Esophagus muscularis mucosa (tissue), 4 donors: Measurements from ENCODE around the gene MUC4. TPM values are rescaled to one million over a fixed set of nuclear protein-coding genes. Genes with fewer than 3 reads are reported as not detected.

Source experiments
- DNase-seq: peaks from one replicate; pipeline ENCODE4 v3.0.0-alpha.2; 2017; ENCODE audit errors: extremely low spot score
- H3K27ac ChIP-seq, 4 donors: fragments of 200-600 bp; sonication (generic); replicated peaks in 1 of 4; 1 replicate in 3 of 4; 2 replicates in 1 of 4; pipeline ENCODE4 v1.5.1; 2016 to 2019; ENCODE audit warnings: mild to moderate bottlenecking in 1 of 4
- H3K27me3 ChIP-seq, 4 donors: fragments of 200-600 bp; sonication (generic); one replicate each; pipeline versions ENCODE4 v1.5.1 to v1.6.0; 2016 to 2019
- H3K36me3 ChIP-seq, 4 donors: fragments of 200-600 bp; sonication (generic); one replicate each; pipeline ENCODE4 v1.5.1; 2016 to 2019
- H3K4me1 ChIP-seq, 4 donors: fragments of 200-600 bp; sonication (generic); one replicate each; pipeline ENCODE4 v1.5.1; 2016 to 2019
- H3K4me3 ChIP-seq, 4 donors: fragments of 200-600 bp; sonication (generic); 1 replicate in 2 of 4; 2 replicates in 2 of 4; pipeline ENCODE4 v1.5.1; 2016 to 2019; ENCODE audit warnings: mild to moderate bottlenecking in 4 of 4, moderate library complexity in 1 of 4
- H3K9me3 ChIP-seq, 4 donors: fragments of 200-600 bp; sonication (generic); 1 replicate in 3 of 4; 2 replicates in 1 of 4; pipeline ENCODE4 v1.5.1; 2016 to 2019
- CTCF ChIP-seq, 3 experiments: fragments of 200-600 bp in 2 of 3; fragments of 450-650 bp in 1 of 3; sonication (generic) in 2 of 3; IDR thresholded peaks; one replicate each; pipeline ENCODE4 v1.5.1; 2017 to 2019; ENCODE audit warnings: antibody characterized with exemption in 3 of 3, mild to moderate bottlenecking in 2 of 3, moderate library complexity in 1 of 3
- EP300 ChIP-seq: sonication (generic); formaldehyde crosslinking; IDR thresholded peaks from one replicate; pipeline ENCODE4 v1.6.1; 2017; ENCODE audit warnings: antibody characterized with exemption
- POLR2A ChIP-seq: fragments of 450-650 bp; IDR thresholded peaks from one replicate; pipeline ENCODE4 v1.6.1; 2017; ENCODE audit warnings: antibody characterized with exemption, moderate library complexity, mild to moderate bottlenecking, low read depth
- POLR2AphosphoS5 ChIP-seq, 2 donors: sonication (generic); formaldehyde crosslinking; IDR thresholded peaks; one replicate each; pipeline ENCODE4 v1.6.1; 2017; ENCODE audit warnings: antibody characterized with exemption in 2 of 2
- WGBS: methylation state at CpG from one replicate; pipeline ENCODE4 v1.1.5; 2018; 5-methylcytosine and 5-hydroxymethylcytosine counted together
- intact Hi-C: fragments of 100-400 bp; cut with DNase I; formaldehyde crosslinking; loops from one replicate; pipeline ENCODE4 v1.15.1; 2023
- total RNA-seq, 4 donors: library from RNA; depleted of rRNA; stranded (reverse); fragments of >200 nt; gene quantifications; one replicate each; pipeline versions ENCODE4 v1.1.0 to v1.2.1, GENCODE V29; 2016

MUC4 gene
- total RNA-seq, 4 donors from 2014 or later, result 0.19 to 0.63 (median 0.42) TPM; not detected in 1

GRCh38 chr3:195709676-195710085, 102.0 kb downstream of the MUC4 start:
- H3K4me1 ChIP-seq, result no peaks in the 10 kb centered on the region
- TF ChIP-seq CTCF (IDR thresholded peaks at IDR 0.05), result no peak
- TF ChIP-seq POLR2AphosphoS5 (IDR thresholded peaks at IDR 0.05), result no peak
- no peak for TF ChIP-seq EP300
- no peaks in the 10 kb centered on the region for H3K27me3 ChIP-seq
- peaks cover 10 to 44% (median 40%) of the 10 kb centered on the region in 4 donors for H3K36me3 ChIP-seq
- WGBS, result 97% methylated on average over 6 of the region's 6 CpGs
- no peak for DNase-seq
- intact Hi-C loops, result no loop called here
- H3K4me3 ChIP-seq, result no peak overlapping the region
- H3K27ac ChIP-seq, result no peak overlapping the region
- H3K9me3 ChIP-seq, result no peaks in the 10 kb centered on the region

GRCh38 chr3:195708626-195709481, 102.9 kb downstream of the MUC4 start:
- no peak overlapping the region for H3K4me3 ChIP-seq
- H3K9me3 ChIP-seq, result no peaks in the 10 kb centered on the region
- H3K36me3 ChIP-seq, result peaks cover 9 to 39% (median 35%) of the 10 kb centered on the region in 4 donors
- peak; percentile 91 for DNase-seq
- intact Hi-C loops, result no loop called here
- WGBS, result 86% methylated on average over 6 of the region's 6 CpGs
- H3K27me3 ChIP-seq, result no peaks in the 10 kb centered on the region
- TF ChIP-seq EP300 (no peak), POLR2A (no peak), POLR2AphosphoS5 (IDR thresholded peaks at IDR 0.05) (no peak), CTCF (IDR thresholded peaks at IDR 0.05) (no peak)
- no peak overlapping the region for H3K27ac ChIP-seq
- H3K4me1 ChIP-seq, result no peaks in the 10 kb centered on the region

GRCh38 chr3:195708061-195708460, 103.7 kb downstream of the MUC4 start:
- intact Hi-C loops, result no loop called here
- no peaks in the 10 kb centered on the region for H3K9me3 ChIP-seq
- WGBS, result 80% methylated on average over 6 of the region's 6 CpGs
- TF ChIP-seq POLR2A (no peak), POLR2AphosphoS5 (IDR thresholded peaks at IDR 0.05) (no peak), EP300 (no peak), CTCF (IDR thresholded peaks at IDR 0.05) (no peak)
- H3K4me3 ChIP-seq, result no peak overlapping the region
- H3K36me3 ChIP-seq, result peaks cover 9 to 39% (median 35%) of the 10 kb centered on the region in 4 donors
- no peak overlapping the region for H3K27ac ChIP-seq
- H3K27me3 ChIP-seq, result no peaks in the 10 kb centered on the region
- DNase-seq, result peak; percentile 91
- H3K4me1 ChIP-seq, result no peaks in the 10 kb centered on the region

GRCh38 chr3:195705081-195705991, 106.4 kb downstream of the MUC4 start:
- no peak overlapping the region for H3K27ac ChIP-seq
- H3K4me1 ChIP-seq, result no peaks in the 10 kb centered on the region
- 83% methylated on average over 9 of the region's 9 CpGs for WGBS
- no peak overlapping the region for H3K4me3 ChIP-seq
- no peaks in the 10 kb centered on the region for H3K27me3 ChIP-seq
- H3K36me3 ChIP-seq, result peaks cover 0 to 31% (median 22%) of the 10 kb centered on the region in 4 donors
- H3K9me3 ChIP-seq, result no peaks in the 10 kb centered on the region
- intact Hi-C loops, result no loop called here
- TF ChIP-seq POLR2A, result no peak
- TF ChIP-seq EP300, result no peak
- no peak for TF ChIP-seq POLR2AphosphoS5 (IDR thresholded peaks at IDR 0.05)
- TF ChIP-seq CTCF (IDR thresholded peaks at IDR 0.05), result no peak
- DNase-seq, result peak; percentile 92
